Adrenal gland (tissue), 5 donors: Measurements from ENCODE around the gene FBXO2.

ENCODE experiments used
- POLR2A ChIP-seq, 2 donors: fragments of 450-650 bp; IDR thresholded peaks; one replicate each; pipeline ENCODE4 v1.6.1; 2017; ENCODE audit warnings: antibody characterized with exemption in 2 of 2, mild to moderate bottlenecking in 2 of 2, moderate library complexity in 1 of 2
- TF ChIP-seq, protein P1 (sequence below), 6 experiments: fragments of 450-650 bp in 4 of 6; fragments of 200-600 bp in 2 of 6; sonication (generic) in 1 of 6; IDR thresholded peaks; 1 replicate in 5 of 6; 2 replicates in 1 of 6; pipeline versions ENCODE4 v1.5.1 to v1.8.0; 2016 to 2021; ENCODE audit warnings: antibody characterized with exemption in 6 of 6, mild to moderate bottlenecking in 2 of 6, moderate library complexity in 1 of 6
- donor health status: DM: no; HTN: no; CAD: no.

DNA sequence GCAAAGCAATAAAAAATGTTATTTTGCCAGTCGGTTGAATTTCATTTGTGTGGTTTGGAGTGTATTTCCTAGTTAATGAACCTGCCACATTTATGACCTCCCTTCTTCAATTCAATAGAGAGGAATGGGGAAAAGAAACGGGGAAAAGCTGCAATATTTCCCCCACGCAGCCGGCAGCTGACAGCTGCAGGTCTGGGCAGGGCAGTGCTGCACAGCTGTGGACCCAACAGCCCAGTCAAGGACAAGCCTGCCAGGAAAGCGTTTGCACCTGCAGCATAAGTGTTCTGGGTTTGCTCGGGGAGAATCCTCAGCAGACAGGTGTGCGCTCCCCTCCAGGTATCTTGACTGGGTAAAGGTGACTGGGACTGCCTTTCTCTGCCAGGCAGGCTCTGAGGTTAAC lies 53.4 kb downstream of the FBXO2 start:
- no peak for TF ChIP-seq POLR2A (IDR thresholded peaks at IDR 0.05)
- TF ChIP-seq, protein P1, sequence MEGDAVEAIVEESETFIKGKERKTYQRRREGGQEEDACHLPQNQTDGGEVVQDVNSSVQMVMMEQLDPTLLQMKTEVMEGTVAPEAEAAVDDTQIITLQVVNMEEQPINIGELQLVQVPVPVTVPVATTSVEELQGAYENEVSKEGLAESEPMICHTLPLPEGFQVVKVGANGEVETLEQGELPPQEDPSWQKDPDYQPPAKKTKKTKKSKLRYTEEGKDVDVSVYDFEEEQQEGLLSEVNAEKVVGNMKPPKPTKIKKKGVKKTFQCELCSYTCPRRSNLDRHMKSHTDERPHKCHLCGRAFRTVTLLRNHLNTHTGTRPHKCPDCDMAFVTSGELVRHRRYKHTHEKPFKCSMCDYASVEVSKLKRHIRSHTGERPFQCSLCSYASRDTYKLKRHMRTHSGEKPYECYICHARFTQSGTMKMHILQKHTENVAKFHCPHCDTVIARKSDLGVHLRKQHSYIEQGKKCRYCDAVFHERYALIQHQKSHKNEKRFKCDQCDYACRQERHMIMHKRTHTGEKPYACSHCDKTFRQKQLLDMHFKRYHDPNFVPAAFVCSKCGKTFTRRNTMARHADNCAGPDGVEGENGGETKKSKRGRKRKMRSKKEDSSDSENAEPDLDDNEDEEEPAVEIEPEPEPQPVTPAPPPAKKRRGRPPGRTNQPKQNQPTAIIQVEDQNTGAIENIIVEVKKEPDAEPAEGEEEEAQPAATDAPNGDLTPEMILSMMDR (IDR thresholded peaks at IDR 0.05) = no peak
